Activated gamma-delta T cell treated with anti-CD3 and anti-CD28 coated beads, Interleukin-2, amount 50 U/mL, for 16 hours (primary cell): ENCODE measurements around the gene RABL2A.
"Not testable (repeated sequence)": the region's sequence is repeated elsewhere in the genome, so short reads cannot be mapped to it uniquely, and the experiment has no call there.

Experiments
- DNase-seq: peaks from one replicate; pipeline ENCODE4 v3.0.0-alpha.2; 2020; ENCODE audit warnings: low read depth

RABL2A gene

DNA sequence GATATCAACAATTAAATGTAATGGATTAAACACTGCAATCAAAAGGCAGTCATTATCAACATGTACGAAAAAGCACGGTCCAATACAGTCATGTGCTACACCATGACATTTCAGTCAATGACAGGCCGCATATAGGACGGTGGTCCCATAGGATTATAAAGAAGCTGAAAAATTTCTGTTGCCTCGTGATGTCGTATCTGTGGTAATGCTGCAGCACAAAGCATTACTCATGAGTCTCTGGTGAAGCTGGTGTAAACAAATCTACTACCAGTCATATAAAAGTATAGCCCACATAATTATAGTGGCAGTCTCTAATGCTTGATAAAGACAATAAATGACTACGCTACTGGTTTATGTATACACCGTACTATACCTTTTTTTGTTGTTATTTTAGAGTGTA lies 58.4 kb downstream of the RABL2A start:
- no peak for DNase-seq

DNA sequence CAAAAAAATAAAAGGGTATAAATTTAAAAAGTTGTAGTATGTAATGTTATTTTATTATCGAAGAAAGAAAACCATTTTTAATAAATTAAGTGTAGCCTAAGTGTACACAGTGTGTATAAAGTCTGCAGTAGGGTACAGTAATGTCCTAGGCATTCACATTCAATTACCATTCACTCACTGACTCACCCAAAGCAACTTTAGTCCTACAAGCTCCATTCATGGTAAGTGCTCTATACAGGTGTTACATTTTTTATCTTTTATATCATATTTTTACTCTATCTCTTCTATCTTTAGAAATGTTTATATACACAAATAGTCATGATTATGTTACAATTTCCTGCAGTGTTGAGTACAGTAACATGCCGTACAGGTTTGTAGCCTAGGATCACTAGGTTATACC lies 59.5 kb downstream of the RABL2A start:
- no peak for DNase-seq

- DNase-seq = not testable (repeated sequence)
Observed at GRCh38 chr2:113690871-113691270, 63.8 kb downstream of the RABL2A start.
